GM12878 (cell line): ENCODE data around the gene EXO5. TPM values are rescaled to one million over a fixed set of nuclear protein-coding genes. Genes with fewer than 3 reads are reported as not detected.

Experiments
- ATF7 ChIP-seq: fragments of 450-650 bp; IDR thresholded peaks from 2 replicates; pipeline ENCODE4 v1.6.1; 2016; ENCODE audit warnings: low read depth, mild to moderate bottlenecking
- CBX5 ChIP-seq: sonication (generic); IDR thresholded peaks from 2 replicates; pipeline ENCODE4 v1.6.1; 2016; ENCODE audit warnings: low read depth, moderate library complexity, mild to moderate bottlenecking, inconsistent platforms
- CHD4 ChIP-seq: fragments of 200-600 bp; sonication (generic); IDR thresholded peaks from 2 replicates; pipeline ENCODE4 v1.6.1; 2016; ENCODE audit warnings: mild to moderate bottlenecking
- E2F8 ChIP-seq: fragments of 450-650 bp; IDR thresholded peaks from 2 replicates; pipeline ENCODE4 v1.6.1; 2018; ENCODE audit warnings: mild to moderate bottlenecking, low read depth, moderate library complexity; ENCODE audit not compliant: partially characterized antibody
- E4F1 ChIP-seq: fragments of 450-650 bp; IDR thresholded peaks from 2 replicates; pipeline ENCODE4 v1.6.1; 2018; ENCODE audit warnings: borderline replicate concordance, mild to moderate bottlenecking; ENCODE audit not compliant: partially characterized antibody
- FOXK2 ChIP-seq: fragments of 450-650 bp; IDR thresholded peaks from 2 replicates; pipeline ENCODE4 v1.6.1; 2017; ENCODE audit warnings: mild to moderate bottlenecking, moderate library complexity
- GATAD2B ChIP-seq: fragments of 450-650 bp; conservative IDR thresholded peaks from 2 replicates; pipeline ENCODE4 v1.6.1; 2017; ENCODE audit warnings: low read depth, mild to moderate bottlenecking, moderate library complexity
- JUND ChIP-seq: IDR thresholded peaks from 2 replicates; pipeline ENCODE4 v1.6.1; 2012; ENCODE audit warnings: low read depth, mild to moderate bottlenecking, low read length, improper control_type of control experiment, moderate library complexity
- MAX ChIP-seq: IDR thresholded peaks from 2 replicates; pipeline ENCODE4 v1.6.1; 2012; ENCODE audit warnings: low read depth, low read length, improper control_type of control experiment
- MEF2A ChIP-seq: IDR thresholded peaks from 2 replicates; pipeline ENCODE4 v1.6.1; 2011; ENCODE audit warnings: low read depth, mild to moderate bottlenecking, low read length, moderate library complexity; ENCODE audit not compliant: insufficient read depth
- MTA3 ChIP-seq: IDR thresholded peaks from 2 replicates; pipeline ENCODE4 v1.6.1; 2012; ENCODE audit warnings: low read length, inconsistent platforms, borderline replicate concordance
- NBN ChIP-seq: fragments of 450-650 bp; IDR thresholded peaks from 2 replicates; pipeline ENCODE4 v1.6.1; 2016
- PAX8 ChIP-seq: fragments of 450-650 bp; IDR thresholded peaks from 2 replicates; pipeline ENCODE4 v1.6.1; 2017; ENCODE audit warnings: mild to moderate bottlenecking, moderate library complexity
- RAD51 ChIP-seq: fragments of 450-650 bp; IDR thresholded peaks from 2 replicates; pipeline ENCODE4 v1.6.1; 2016; ENCODE audit warnings: moderate library complexity, mild to moderate bottlenecking, inconsistent platforms
- SIX5 ChIP-seq: IDR thresholded peaks from 2 replicates; pipeline ENCODE4 v1.6.1; 2011; ENCODE audit warnings: mild to moderate bottlenecking, low read depth, low read length, moderate library complexity; ENCODE audit not compliant: severe bottlenecking
- SP1 ChIP-seq: IDR thresholded peaks from one replicate; pipeline ENCODE4 v1.6.1; 2011; ENCODE audit warnings: low read depth, low read length
- TCF3 ChIP-seq: IDR thresholded peaks from 2 replicates; pipeline ENCODE4 v1.6.1; 2012; ENCODE audit warnings: low read depth, mild to moderate bottlenecking, low read length, borderline replicate concordance; ENCODE audit not compliant: insufficient read depth
- YY1 ChIP-seq: IDR thresholded peaks from 2 replicates; pipeline ENCODE4 v1.6.1; 2011; ENCODE audit warnings: low read depth, mild to moderate bottlenecking, low read length
- polyA plus RNA-seq, 11 experiments: library from polyadenylated mRNA; depleted of rRNA in 4 of 11; unstranded in 6 of 11; stranded (reverse) in 5 of 11; fragments of >200 nt; fragmentation: Nextera tagmentation in 4 of 11; fragmentation: Illumina TruSeq in 1 of 11; extraction: Ambion mirVana in 4 of 11; extraction: Trizol in 1 of 11; gene quantifications; 1 replicate in 1 of 11; 2 replicates in 10 of 11; pipeline versions ENCODE4 v1.2.1 to v1.2.3, GENCODE V29; 2011 to 2016; ENCODE audit warnings: inconsistent platforms in 2 of 11, missing spikeins in 2 of 11, low read depth in 1 of 11
- total RNA-seq, 4 experiments: library from RNA; depleted of rRNA in 3 of 4; stranded (reverse); fragments of >200 nt in 3 of 4; fragmentation: Illumina TruSeq in 1 of 4; extraction: Trizol in 1 of 4; gene quantifications; 2 replicates each; pipeline versions ENCODE4 v1.2.1 to v1.2.3, GENCODE V29; 2013 to 2021
- TF ChIP-seq, protein P1 (sequence below): fragments of 450-650 bp; IDR thresholded peaks from 2 replicates; pipeline ENCODE4 v1.6.1; 2016; ENCODE audit warnings: mild to moderate bottlenecking
- TF ChIP-seq, protein P2 (sequence below): IDR thresholded peaks from 2 replicates; pipeline ENCODE4 v1.6.1; 2012; ENCODE audit warnings: low read length, inconsistent platforms
- TF ChIP-seq, protein P3 (sequence below): fragments of 450-650 bp; IDR thresholded peaks from 2 replicates; pipeline ENCODE4 v1.6.1; 2017; ENCODE audit warnings: mild to moderate bottlenecking

Gene EXO5
- total and polyA plus RNA-seq, 10 of the 15 experiments (the other 5 are each of a cell fraction or from before 2014, with no cell fraction given): 2.1 to 10.1 (median 8.5) TPM

GRCh38 chr1:40531381-40532061, 23.0 kb downstream of the EXO5 start, which contains the start of gene ZNF684 (continued):
- peak; percentile 64; the same call in 1 of the 2 replicates for TF ChIP-seq MAX
- no peak for TF ChIP-seq CBX5
- no peak for TF ChIP-seq YY1
- TF ChIP-seq MEF2A: no peak
- peak; percentile 91 for TF ChIP-seq ATF7
- TF ChIP-seq RAD51: no peak
- peak; percentile 60 for TF ChIP-seq E4F1
- no peak for TF ChIP-seq TCF3
- peak; percentile 90 for TF ChIP-seq SIX5
- no peak for TF ChIP-seq CHD4
- TF ChIP-seq MTA3: no peak
- peak; percentile 68 for TF ChIP-seq E2F8
- TF ChIP-seq, protein P1, sequence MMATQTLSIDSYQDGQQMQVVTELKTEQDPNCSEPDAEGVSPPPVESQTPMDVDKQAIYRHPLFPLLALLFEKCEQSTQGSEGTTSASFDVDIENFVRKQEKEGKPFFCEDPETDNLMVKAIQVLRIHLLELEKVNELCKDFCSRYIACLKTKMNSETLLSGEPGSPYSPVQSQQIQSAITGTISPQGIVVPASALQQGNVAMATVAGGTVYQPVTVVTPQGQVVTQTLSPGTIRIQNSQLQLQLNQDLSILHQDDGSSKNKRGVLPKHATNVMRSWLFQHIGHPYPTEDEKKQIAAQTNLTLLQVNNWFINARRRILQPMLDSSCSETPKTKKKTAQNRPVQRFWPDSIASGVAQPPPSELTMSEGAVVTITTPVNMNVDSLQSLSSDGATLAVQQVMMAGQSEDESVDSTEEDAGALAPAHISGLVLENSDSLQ: peak; percentile 44; the same call in 1 of the 2 replicates
- no peak for TF ChIP-seq PAX8
- TF ChIP-seq GATAD2B: no peak; the same call in 1 of the 2 replicates
- no peak; the same call in 1 of the 2 replicates for TF ChIP-seq NBN
- TF ChIP-seq FOXK2: no peak
- TF ChIP-seq JUND: no peak
- TF ChIP-seq, protein P2, sequence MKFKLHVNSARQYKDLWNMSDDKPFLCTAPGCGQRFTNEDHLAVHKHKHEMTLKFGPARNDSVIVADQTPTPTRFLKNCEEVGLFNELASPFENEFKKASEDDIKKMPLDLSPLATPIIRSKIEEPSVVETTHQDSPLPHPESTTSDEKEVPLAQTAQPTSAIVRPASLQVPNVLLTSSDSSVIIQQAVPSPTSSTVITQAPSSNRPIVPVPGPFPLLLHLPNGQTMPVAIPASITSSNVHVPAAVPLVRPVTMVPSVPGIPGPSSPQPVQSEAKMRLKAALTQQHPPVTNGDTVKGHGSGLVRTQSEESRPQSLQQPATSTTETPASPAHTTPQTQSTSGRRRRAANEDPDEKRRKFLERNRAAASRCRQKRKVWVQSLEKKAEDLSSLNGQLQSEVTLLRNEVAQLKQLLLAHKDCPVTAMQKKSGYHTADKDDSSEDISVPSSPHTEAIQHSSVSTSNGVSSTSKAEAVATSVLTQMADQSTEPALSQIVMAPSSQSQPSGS: no peak
- TF ChIP-seq, protein P3, sequence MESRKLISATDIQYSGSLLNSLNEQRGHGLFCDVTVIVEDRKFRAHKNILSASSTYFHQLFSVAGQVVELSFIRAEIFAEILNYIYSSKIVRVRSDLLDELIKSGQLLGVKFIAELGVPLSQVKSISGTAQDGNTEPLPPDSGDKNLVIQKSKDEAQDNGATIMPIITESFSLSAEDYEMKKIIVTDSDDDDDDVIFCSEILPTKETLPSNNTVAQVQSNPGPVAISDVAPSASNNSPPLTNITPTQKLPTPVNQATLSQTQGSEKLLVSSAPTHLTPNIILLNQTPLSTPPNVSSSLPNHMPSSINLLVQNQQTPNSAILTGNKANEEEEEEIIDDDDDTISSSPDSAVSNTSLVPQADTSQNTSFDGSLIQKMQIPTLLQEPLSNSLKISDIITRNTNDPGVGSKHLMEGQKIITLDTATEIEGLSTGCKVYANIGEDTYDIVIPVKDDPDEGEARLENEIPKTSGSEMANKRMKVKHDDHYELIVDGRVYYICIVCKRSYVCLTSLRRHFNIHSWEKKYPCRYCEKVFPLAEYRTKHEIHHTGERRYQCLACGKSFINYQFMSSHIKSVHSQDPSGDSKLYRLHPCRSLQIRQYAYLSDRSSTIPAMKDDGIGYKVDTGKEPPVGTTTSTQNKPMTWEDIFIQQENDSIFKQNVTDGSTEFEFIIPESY: no peak
- TF ChIP-seq SP1: no peak
